DMS 273 (cell line): ENCODE results near the gene TPSD1.
"Not testable (repeated sequence)": the region's sequence is repeated elsewhere in the genome, so short reads cannot be mapped to it uniquely, and the experiment has no call there.

Experiments
- DNase-seq: peaks from one replicate; lab custom pipeline; 2025; ENCODE audit not compliant: unreplicated experiment; lab: John Stamatoyannopoulos, UW

Gene TPSD1

GRCh38 chr16:1220841-1221627, 34.8 kb upstream of the TPSD1 start:
- no peak for DNase-seq

DNA sequence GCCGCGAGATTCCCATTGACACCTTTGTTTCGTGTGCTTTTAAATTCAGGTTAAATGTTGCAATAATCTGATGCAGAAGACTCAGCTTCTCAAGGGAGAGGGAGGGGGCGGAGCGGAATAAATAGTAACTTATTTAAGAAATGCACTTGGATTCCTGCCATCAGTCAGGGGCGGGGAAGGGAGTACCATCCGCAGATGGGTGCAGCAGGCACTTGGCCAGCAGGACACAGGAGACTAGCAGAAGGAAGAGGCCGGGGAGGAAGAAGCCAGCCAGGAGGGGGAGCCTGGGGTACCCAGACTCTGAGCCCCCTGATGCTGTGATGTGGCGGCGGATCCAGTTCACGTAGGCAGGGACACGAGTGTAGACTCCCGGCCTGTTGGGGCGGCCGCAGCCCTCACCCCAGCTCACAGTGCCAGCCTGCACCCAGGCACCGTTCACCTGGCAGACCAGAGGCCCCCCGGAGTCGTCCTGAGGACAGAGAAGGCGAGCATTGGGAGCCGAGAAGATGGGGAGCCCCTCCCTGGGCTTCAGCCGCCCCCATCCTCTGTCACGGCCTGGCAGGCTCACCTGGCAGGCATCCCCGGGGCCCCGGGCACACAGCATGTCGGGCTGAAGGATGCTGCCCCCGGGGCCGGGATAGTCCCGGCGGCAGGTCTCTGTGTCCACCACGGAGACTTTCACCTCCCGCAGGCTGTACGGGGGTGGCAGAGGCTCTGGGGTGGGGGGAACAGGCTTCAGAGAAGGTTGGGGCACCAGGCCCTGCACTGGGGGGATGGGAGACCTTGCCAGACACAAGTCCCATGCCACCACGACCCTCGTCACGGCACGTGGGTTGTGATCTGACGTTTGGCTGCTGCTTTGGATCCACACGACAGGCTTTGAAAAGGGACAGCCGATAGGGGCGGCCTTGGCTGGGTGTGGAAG, 34.0 kb upstream of the TPSD1 start:
- DNase-seq: peak; percentile 43

DNA sequence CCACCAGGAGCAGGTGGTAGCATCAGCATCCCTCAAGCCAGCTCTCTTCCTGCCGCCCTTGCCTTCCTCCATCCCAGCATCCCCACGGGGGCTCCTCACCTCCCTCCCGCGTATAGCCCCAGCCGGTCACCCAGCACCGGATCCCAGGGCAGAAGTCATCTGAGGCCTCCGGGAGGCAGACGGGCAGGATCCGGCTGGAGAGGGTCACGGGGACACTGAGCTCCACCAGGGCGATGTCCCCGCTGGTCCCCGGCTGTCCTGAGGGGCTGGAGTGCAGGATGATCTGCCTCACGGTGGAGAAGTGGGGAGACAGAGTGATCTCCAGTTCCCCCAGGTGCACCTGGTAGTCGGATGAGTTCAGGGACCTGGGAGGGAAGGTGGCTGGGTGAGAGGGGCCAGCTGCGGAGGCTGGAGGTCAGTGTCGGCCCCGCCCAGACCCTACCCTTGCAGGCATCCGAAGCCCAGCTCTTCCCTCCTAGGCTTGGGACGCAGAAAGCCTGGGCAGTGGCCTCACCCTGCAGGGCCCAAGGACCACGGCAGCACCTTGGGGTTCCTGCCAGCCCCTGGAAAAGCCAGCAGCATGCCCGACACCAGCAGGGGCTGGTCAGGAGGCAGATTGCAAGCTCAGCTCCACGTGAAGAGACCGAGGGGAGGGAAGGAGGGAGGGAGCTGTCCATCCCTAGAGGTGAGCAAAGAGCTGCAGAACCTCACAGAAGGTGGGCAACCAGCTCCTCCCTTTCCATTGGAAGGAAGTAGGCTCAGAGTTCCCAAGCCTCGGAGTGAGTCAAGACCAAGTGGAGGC, 33.1 kb upstream of the TPSD1 start:
- DNase-seq: no peak

DNA sequence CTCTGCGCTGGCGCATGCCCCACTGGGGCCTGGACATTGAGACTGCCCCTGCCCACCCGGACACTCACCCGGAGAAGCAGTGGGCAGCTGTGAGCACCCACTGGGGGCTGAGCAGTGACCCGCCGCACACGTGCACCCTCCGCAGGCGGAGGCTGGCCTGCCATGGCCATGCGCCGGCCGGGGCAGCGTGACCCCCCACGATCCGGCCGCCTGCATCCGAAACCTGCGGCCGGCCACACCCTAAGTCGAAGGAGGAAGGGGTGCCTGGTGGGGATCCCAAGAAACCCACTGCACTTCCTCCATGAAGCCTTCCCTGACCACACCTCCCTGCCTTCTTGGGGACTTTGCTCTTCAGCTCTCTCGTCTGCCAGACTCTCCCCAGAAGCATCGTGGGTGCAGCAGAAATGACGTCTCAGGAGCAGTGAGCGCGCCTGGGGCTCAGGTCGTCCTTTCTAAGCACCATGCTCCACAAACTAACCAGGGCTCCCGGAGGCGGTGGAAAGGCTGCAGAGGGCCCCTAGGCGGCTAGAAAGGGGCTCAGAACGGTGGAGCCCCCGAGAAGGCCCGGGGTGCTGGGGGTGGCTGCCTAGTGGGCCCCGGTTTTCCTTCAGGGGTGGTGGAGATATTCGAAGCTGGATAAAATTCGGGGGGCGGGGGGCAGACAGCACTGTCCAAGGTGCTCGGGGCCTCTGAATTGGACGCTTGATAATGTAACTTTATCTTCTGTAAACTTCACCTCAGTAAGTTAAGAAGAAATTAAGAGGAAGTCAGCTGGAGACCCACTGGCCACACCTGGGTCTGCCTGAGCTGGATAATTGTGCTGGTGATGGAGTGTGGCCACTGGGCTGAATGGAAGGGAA, 32.3 kb upstream of the TPSD1 start:
- no peak for DNase-seq

- DNase-seq: no peak
These were observed 31.3 kb upstream of the TPSD1 start for GRCh38 chr16:1224558-1224957.

DNA sequence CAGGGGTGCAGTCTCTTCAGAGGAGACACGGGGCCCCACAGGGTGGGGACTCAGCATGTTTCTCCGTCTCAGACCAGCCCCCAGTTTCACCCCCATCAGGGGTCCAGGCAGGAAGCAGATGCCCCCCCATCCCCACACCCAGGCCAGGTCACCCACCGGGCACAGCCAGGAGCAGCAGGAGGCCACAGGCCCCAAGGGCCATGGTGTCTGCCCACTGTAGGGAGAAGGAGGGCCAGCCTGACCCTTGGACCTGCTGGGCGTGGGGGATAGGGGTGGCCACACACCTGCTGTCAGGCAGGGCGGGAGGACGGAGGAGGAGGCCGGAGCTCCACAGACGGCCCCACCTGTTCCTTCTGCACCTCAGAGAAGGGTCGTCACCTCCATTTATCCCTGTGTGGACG, 30.8 kb upstream of the TPSD1 start, which contains the start of gene TPSG1:
Gene TPSG1 (minus strand): TSS at position 218 of the 401 bp plus-strand sequence. CDS start 16 bp downstream, at position 202.
- DNase-seq: no peak

DNA sequence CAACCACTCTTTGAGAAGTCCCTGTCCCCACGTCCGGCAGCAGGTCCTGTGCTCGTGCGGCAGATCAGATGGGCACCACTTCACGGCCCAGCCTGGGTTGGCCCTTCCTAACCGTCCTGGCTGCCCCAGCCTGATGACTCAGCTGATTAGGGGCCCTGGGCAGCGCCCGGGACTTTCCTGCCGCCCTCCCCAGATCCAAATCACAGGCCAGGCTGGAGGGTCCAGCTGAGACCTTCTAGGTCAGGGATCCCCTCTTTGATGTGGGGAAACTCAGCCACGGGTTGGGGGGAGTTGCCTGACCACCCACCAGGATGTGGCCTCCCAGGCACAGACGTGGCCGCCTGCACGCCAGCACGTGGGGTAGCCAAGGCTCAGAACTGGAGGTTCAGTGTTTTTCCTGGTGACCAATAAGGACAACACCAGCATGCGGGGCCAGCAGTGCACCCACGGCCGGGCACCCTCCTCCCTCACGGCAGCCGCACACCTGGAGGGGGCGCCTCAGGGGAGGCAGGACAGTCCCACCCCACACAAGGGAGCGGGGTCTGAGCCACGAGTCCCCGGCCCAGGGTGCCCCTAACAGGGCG, 30.0 kb upstream of the TPSD1 start:
- DNase-seq: not testable (repeated sequence)

DNA sequence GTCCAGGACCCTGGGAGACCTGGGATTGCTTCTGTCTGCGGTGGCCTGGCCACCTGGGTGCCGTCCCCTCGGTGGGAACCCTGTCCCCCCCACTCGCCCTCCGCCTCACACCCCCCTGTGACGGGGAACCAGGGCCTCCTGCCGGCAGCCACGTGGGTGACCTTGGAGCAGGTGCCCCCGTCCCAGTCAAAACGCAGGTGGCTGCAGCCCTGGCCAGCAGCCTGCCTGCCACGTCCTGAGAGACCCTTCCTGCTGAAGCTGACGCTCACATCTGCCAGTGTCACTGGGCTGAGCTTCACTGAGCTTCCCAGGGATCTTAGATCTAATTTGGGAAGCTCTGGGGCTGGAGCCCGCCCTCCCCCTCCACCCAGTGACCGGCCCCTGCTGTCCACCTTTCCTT, 29.2 kb upstream of the TPSD1 start:
- not testable (repeated sequence) for DNase-seq

DNA sequence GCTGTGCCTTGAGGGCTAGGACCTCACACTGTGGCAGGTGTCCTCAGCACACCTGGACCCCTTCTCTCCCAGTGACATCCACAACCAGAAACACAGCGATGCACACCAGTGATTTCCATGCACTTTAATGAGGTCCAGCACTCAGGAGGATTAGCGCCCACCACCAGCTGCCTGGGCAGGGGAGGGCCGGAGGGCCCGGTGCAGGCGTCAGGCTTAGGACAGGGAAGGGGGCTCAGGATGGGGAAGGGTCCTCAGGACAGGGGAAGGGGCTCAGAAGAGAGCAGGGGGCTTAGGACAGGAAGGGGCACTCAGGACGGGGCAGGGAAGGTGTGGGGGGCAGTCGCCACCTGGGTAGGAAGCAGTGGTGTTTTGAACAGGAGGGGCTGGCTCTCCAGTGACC, 27.6 kb upstream of the TPSD1 start:
- not testable (repeated sequence) for DNase-seq

- not testable (repeated sequence) for DNase-seq
These were observed 26.4 kb upstream of the TPSD1 start for GRCh38 chr16:1229476-1229875.

GRCh38 chr16:1230084-1230470, 25.8 kb upstream of the TPSD1 start, which contains the start of gene TPSB2:
Gene TPSB2, minus strand, starts transcription at chr16:1230184. Its CDS starts 233 bp downstream, at chr16:1229951.
- DNase-seq: not testable (repeated sequence)

GRCh38 chr16:1230471-1231212, 25.2 kb upstream of the TPSD1 start:
- DNase-seq: not testable (repeated sequence)

- DNase-seq: not testable (repeated sequence)
These were observed 24.6 kb upstream of the TPSD1 start for GRCh38 chr16:1231301-1231700.

DNA sequence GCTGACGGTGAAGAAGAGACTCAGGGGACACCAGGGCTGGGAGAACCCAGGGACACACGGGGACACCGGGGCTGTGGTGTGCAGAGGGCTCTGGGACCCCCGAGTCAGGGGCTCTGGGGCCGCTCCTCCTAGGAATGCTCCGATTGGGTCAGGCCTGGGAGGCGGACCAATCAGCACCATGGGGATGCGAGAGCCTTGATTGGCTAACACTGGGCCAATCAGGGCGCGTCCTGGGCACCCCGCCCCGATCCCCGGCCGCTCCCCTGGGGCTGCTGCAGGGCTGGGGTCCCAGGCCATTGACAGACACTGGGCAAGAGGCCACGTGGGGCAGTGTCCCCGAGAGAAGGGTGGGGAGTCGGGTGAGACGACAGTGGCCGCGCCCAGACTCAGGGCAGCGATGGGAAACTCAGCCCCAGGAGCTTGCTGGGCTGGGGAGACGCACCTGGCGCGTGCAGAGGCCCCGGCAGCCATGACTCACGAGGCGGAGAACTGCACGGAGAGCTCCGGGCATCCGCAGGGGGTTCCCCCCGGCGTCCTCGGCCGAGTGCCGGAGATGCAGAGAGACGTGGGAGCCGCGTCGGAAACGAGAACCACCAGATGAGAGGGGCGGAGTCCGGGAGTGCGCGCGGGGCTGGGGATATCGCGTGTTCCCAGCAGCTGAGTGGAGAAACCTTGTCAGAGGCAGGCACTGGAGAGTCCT, 23.7 kb upstream of the TPSD1 start:
- DNase-seq: not testable (repeated sequence)

DNA sequence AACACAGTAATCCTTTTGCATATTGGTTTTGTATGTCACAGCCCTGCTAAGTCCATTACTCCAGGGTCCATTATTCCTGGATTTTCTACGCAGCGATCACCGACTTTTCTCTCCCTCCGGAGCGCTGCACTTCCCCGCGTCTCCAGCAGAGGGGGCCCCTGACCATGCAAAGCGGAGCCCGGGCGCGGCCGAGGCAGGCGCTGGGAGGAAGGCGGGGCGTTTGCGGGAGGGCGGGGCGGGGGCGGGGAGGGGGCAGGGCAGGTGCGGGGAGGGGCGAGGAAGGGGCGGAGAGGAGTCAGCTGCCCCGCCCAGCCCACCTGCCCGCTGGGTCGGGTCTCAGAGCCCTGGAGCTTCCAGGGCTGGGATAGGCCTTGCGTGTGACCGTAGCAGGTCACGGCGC, 19.2 kb upstream of the TPSD1 start:
- DNase-seq: not testable (repeated sequence)

- no peak for DNase-seq
These were observed 17.9 kb upstream of the TPSD1 start for GRCh38 chr16:1237990-1238389.

GRCh38 chr16:1238909-1239308, 17.0 kb upstream of the TPSD1 start:
- not testable (repeated sequence) for DNase-seq

GRCh38 chr16:1239575-1239974, 16.3 kb upstream of the TPSD1 start:
- not testable (repeated sequence) for DNase-seq
